Measurements from ENCODE around the gene DCLK3.

DCLK3 gene

GRCh38 chr3:36705015-36705414 lies 59.3 kb downstream of the DCLK3 start:
- no peak for DNase-seq

DNA sequence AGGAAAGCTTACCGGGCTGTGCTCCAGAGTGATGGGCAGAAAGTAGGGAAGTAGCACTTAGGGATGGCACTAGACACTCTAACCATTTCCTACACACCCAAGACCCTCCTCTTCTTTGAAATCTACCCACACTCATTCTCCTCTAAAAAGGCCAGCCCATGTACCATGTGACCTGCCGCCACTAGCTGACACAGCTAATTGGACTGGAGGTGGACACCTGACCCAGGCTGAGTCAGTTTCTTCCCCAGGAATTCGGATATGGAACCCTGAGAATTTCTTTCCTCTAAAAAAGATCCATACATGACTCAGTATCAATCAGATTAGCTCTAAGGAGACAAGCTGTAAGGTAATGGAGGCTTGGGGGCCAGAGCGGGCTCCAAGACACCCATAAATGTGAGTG lies 60.1 kb downstream of the DCLK3 start:
- DNase-seq, result no peak

DNA sequence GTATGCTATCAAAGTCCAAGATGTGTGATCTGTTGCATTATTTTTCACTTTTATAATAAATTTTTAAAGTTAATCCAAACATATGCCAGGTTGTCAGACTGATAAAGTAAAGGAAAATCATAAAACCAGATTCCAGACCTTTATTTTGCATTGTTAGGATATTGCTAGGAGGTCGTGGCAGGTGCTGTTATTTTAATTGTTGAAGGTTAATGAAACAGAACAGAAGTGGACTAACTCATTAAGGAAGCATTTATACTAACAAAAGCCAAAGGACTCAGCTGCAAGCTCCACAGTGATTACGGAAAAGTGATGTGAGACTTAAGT lies 63.1 kb downstream of the DCLK3 start:
- no peak for DNase-seq

GRCh38 chr3:36700537-36701248 lies 63.7 kb downstream of the DCLK3 start:
- DNase-seq, result no peak

GRCh38 chr3:36698314-36698713 lies 66.0 kb downstream of the DCLK3 start:
- DNase-seq, result no peak

DNA sequence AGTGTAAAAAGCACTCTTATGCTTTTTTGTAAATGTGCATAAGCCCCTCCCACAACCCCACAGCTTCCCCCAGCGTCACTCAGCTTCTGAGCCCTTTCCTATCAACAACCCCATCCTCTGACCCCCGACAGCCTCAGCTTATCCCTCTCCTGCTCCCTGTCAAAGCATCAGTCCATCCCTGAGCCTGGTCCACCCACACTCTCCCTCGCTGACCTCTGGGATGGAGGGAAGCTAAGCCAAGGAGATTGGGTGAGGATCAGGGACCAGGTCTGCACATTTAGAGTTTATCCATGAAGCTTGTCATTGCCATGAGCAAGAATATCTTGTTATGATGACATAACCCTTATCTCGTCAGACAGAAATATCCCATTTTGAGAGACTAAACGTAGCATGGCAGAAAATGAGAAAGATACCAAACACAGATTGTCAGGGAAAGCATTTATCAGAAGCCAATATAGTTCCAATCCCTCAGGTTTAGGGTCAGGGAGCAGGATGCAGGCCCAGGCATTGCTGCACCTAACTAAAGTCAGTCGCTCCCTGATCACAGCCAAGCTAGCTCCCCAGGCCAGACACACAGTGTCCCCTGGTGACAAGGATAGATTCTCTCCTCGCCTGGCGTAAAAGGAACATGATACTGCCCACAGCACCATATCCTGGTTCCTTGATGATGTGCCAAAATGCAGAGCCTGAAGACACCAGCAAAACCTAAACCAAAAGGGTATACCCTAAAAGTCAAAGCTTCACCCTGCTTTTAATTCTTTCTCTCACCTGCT lies 66.9 kb downstream of the DCLK3 start:
- DNase-seq, result no peak

GRCh38 chr3:36696799-36697198 lies 67.6 kb downstream of the DCLK3 start:
- DNase-seq, result no peak

- DNase-seq, result no peak
Observed at GRCh38 chr3:36695769-36696137, 68.6 kb downstream of the DCLK3 start.

- no peak for DNase-seq
Observed at GRCh38 chr3:36695113-36695768, 69.1 kb downstream of the DCLK3 start.

DNA sequence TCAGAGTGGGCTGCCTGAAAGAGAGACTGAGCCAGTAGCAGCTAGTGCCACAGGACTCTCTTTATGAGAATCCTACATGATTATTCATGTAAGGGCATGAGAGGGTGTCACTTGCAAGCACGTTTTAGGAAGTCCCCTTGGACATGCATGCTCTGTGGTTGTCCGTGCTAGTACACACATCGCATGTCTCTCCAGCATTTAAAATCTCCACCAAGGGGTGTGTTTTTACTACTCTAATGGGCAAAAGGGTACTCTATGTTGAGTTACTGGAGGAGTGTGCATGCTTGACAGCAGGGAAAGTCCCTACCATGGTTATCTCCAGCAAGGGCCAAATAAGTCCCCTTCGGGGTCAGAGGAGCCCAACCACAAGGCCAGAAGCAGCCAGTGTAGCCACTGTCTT lies 70.7 kb downstream of the DCLK3 start:
- DNase-seq, result no peak

- no peak for DNase-seq
Observed at GRCh38 chr3:36689560-36689959, 74.8 kb downstream of the DCLK3 start.

- DNase-seq, result no peak
Observed at GRCh38 chr3:36688815-36689214, 75.5 kb downstream of the DCLK3 start.

DNA sequence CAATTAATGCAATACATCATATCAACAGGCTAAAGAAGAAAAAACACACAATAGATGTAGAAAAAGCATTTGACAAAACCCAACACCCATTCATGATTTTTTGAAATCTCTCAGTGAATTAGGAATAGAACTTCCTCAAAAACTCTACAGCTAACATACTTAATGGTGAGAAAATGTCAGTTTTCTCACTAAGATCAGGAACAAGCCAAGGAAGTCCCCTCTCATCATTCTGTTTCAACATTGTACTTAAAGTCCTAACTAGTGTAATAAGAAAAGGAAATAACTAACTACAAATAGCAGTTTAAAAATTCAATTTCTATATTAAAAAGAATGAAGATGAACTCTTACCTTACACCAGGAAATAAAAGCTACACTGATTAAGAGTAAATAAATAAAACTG lies 77.8 kb downstream of the DCLK3 start:
- DNase-seq, result no peak

DNA sequence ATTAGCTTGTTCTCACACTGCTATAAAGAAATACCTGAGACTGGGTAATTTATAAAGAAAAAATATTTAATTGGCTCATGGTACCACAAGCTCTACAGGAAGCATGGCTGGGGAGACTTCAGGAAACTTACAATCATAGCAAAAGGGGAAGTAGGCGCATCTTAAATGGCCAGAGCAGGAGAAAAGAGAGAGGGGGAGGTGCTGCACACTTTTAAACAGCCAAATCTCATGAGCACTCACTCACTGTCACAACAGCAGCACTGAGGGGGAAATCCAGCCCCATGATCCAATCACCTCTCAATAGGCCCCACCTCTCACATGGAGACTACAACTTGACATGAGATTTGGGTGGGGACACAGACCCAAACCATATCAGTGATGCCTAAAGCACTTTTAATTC lies 82.5 kb downstream of the DCLK3 start:
- DNase-seq, result no peak

- no peak for DNase-seq
Observed at GRCh38 chr3:36680952-36681351, 83.4 kb downstream of the DCLK3 start.

DNA sequence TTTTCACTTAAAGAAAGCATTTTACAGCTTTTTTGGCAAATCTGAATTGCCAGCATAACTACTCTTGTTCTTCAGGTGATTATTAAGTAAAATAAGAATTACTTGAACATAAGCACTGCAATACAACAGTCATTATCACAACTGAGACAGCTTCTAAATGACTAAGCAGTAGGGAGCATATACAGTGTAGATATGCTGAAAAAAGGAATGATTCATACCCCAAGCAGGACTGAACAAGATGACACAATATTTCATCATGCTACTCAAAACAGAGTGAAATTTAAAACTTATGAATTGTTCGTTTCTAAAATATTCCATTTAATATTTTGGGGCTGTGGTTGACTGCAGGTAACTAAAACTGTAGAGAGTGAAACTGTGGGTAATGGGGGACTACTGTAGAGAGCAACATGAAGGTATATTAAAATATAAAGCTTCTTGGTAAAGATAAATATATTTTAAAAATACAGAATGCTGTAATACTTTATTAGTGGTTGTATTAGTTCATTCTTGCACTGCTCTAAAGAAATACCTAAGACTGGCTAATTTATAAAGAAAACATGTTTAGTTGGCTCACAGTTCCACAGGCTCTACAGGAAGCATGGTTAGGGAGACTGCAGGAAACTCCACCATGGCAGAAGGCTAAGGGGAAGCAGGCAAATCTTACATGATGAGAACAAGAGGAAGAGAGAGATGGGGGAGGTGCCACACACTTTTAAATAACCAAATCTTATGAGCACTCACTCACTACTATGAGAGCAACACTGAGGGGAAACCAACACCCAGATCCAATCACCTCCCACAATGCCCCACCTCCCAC lies 84.8 kb downstream of the DCLK3 start:
- no peak for DNase-seq

DNA sequence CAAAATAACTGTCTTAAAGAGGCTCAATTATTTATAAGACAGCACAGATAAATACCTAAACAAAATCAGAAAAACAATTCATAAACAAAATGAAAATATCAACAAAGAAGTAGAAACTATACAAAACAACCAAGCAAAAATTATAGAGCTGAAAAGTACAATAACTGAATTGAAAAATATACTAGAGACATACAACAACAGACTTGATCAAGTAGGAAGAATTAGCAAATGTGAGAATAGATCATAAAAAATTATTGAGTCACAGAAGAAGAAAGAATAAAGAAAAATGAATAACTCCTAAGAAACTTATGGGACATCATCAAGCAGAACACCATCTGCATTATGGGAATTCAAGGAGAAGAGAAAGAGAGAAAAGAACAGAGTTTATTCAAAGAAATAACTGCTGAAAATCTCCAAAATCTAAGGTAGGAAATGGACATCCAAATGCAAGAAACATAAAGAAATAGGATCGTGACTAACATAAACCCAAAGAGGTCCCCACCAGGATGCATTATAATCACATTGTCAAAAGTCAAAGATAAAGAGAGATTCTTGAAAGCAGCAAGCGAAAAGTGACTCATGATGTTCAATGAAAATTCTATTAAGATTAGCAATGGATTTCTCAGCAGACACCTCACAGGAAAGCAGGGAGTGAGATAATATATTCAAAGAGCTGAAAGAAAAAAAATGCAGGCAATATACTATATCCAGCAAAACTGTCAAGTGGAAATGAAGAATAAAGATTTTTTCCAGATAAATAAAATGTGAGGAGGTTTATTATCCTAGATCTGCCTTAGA lies 85.9 kb downstream of the DCLK3 start:
- DNase-seq, result no peak

DNA sequence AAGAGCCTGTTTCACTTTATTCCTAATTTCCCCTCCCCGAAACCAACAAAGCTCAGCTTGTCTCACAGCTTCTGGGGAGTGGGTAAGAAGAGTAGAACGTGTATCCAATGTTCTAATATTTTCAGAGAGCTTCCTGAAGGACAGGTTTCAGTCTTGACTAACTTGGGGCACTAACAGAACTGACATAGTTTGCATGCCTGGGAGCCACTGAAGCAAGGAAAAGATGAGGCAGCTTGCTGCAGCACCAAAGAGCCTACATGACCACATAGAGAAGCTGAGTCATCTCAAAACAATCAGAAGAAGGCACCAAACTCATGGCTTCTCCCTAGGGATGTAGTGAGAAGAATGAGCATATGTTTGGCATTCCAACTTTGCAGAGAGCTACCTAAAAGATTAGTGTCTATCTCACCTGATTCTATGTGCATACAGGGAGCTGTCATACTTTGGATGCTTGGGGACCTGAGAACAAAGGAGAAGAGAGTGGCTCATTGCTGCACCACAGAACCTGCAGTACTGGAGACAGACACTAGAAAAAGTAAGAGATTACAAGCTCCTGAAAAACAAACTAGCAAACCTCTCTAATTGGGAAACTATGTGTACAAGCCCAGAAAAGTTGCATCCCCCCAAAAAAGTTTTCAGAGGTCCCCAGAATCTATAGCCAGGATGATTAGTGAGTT lies 86.9 kb downstream of the DCLK3 start:
- DNase-seq, result no peak

DNA sequence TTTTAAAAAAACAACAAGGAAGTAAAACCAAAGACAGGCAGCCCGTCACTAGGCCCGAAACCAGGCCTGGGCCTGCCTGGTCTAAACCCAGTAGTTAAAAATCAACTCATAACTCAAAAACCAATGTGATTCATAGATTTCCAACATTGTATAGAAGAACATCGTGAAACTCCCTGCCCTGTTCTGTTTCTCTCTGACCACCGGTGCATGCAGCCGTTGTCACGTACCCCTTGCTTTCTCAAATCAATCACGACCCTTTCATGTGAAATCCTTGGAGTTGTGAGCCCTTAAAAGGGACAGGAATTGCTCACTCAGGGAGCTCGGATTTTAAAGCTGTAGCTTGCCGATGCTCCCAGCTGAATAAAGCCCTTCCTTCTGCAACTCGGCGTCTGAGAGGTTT lies 89.5 kb downstream of the DCLK3 start:
- no peak for DNase-seq

GRCh38 chr3:36669764-36670163 lies 94.6 kb downstream of the DCLK3 start:
- DNase-seq, result no peak

- DNase-seq, result no peak
Observed at GRCh38 chr3:36666166-36666565, 98.2 kb downstream of the DCLK3 start.

Data from activated CD8-positive, alpha-beta memory T cell treated with anti-CD3 and anti-CD28 coated beads for 24 hours (primary cell).